CD1c-positive myeloid dendritic cell (primary cell): Measurements from ENCODE around the gene TMPRSS11A.
A peak's percentile ranks its signal among the peaks of the same experiment; 100 is the strongest.

Source experiments
- DNase-seq: peaks from one replicate; pipeline ENCODE4 v3.0.0-alpha.2; 2016; ENCODE audit errors: extremely low spot score

The TMPRSS11A gene

GRCh38 chr4:67912080-67912479 lies 51.2 kb downstream of the TMPRSS11A start:
- DNase-seq, result no peak

- DNase-seq, result no peak
Observed at GRCh38 chr4:67911638-67912037, 51.7 kb downstream of the TMPRSS11A start.

- no peak for DNase-seq
Observed at GRCh38 chr4:67911141-67911540, 52.2 kb downstream of the TMPRSS11A start.

GRCh38 chr4:67910585-67910905 lies 52.7 kb downstream of the TMPRSS11A start:
- DNase-seq, result no peak

- peak; percentile 55 for DNase-seq
Observed at GRCh38 chr4:67909905-67910584, 53.2 kb downstream of the TMPRSS11A start.

- DNase-seq, result no peak
Observed at GRCh38 chr4:67907650-67908049, 55.6 kb downstream of the TMPRSS11A start.

GRCh38 chr4:67899096-67899495 lies 64.2 kb downstream of the TMPRSS11A start:
- DNase-seq, result peak; percentile 5

- no peak for DNase-seq
Observed at GRCh38 chr4:67897686-67898085, 65.6 kb downstream of the TMPRSS11A start.

- DNase-seq, result no peak
Observed at GRCh38 chr4:67896421-67897065, 66.8 kb downstream of the TMPRSS11A start.

GRCh38 chr4:67894659-67895058 lies 68.6 kb downstream of the TMPRSS11A start:
- no peak for DNase-seq

- DNase-seq, result no peak
Observed at GRCh38 chr4:67892905-67893304, 70.4 kb downstream of the TMPRSS11A start.

GRCh38 chr4:67892253-67892652 lies 71.0 kb downstream of the TMPRSS11A start:
- no peak for DNase-seq

- DNase-seq, result no peak
Observed at GRCh38 chr4:67891645-67892044, 71.6 kb downstream of the TMPRSS11A start.

- DNase-seq, result peak; percentile 36
Observed at GRCh38 chr4:67886281-67886680, 77.0 kb downstream of the TMPRSS11A start.

- DNase-seq, result no peak
Observed at GRCh38 chr4:67885762-67886161, 77.5 kb downstream of the TMPRSS11A start.

- DNase-seq, result peak; percentile 28
Observed at GRCh38 chr4:67884701-67885100, 78.6 kb downstream of the TMPRSS11A start.

GRCh38 chr4:67883902-67884301 lies 79.4 kb downstream of the TMPRSS11A start, which contains the start of gene TMPRSS11D:
Gene TMPRSS11D (minus strand): TSS chr4:67884002. CDS start chr4:67883933, 69 bp downstream.
- no peak for DNase-seq

GRCh38 chr4:67883458-67883857 lies 79.8 kb downstream of the TMPRSS11A start:
- DNase-seq, result peak; percentile 53

- DNase-seq, result no peak
Observed at GRCh38 chr4:67880866-67881610, 82.3 kb downstream of the TMPRSS11A start.

GRCh38 chr4:67879486-67879885 lies 83.8 kb downstream of the TMPRSS11A start:
- DNase-seq, result no peak

- no peak for DNase-seq
Observed at GRCh38 chr4:67877086-67877485, 86.2 kb downstream of the TMPRSS11A start.

GRCh38 chr4:67874986-67875385 lies 88.3 kb downstream of the TMPRSS11A start:
- no peak for DNase-seq

GRCh38 chr4:67873116-67873515 lies 90.2 kb downstream of the TMPRSS11A start:
- DNase-seq, result no peak
